GM12878 (cell line): ENCODE measurements around the gene PARP11. TPM values are rescaled to one million over a fixed set of nuclear protein-coding genes. Genes with fewer than 3 reads are reported as not detected.

Experiments used
- ATAC-seq: fragments of 200-7000 bp; cut with Tn5 transposase; 3 replicates; pipeline ENCODE4 v1.9.1; 2020; ENCODE audit warnings: mild to moderate bottlenecking, moderate library complexity
- BruUV-seq: library from RNA; stranded (reverse); fragments of 400-500 nt; replicated peaks from 2 replicates; lab custom pipeline; 2021; lab: Mats Ljungman, UMichigan
- CTCF ChIA-PET: fragments of 300-600 bp; sonication (Branson Sonifier 250); formaldehyde crosslinking; extraction: SDS; loops from one replicate; lab custom pipeline; 2021; ENCODE audit warnings: inconsistent platforms; lab: Yijun Ruan, JAX
- POLR2A ChIA-PET: fragments of 350-600 bp; formaldehyde crosslinking; extraction: SDS; loops from one replicate; lab custom pipeline; 2021; ENCODE audit warnings: inconsistent platforms; lab: Charles Lee
- RAD21 ChIA-PET: fragments of 300-600 bp; sonication (Branson Sonifier 250); formaldehyde crosslinking; loops from one replicate; lab custom pipeline; 2023; ENCODE audit warnings: antibody characterized with exemption; ENCODE audit not compliant: unreplicated experiment; lab: Charles Lee
- SMC1A ChIA-PET: fragments of 300-600 bp; sonication (Branson Sonifier 250); formaldehyde crosslinking; loops from one replicate; lab custom pipeline; 2023; ENCODE audit not compliant: unreplicated experiment, uncharacterized antibody; lab: Charles Lee
- DNase-seq: peaks from one replicate; pipeline ENCODE4 v3.0.0-alpha.2; 2011; ENCODE audit warnings: low read depth, low spot score
- FAIRE-seq: peaks from 3 replicates; lab custom pipeline; 2011; peaks lifted over from hg19 to GRCh38; lab: Jason Lieb, UNC
- H2AFZ ChIP-seq: 2 replicates; pipeline ENCODE4 v1.6.0; 2011; ENCODE audit warnings: low read depth, low read length, control low read depth; ENCODE audit not compliant: control insufficient read depth
- H3K27ac ChIP-seq: 2 replicates; pipeline ENCODE4 v1.5.1; 2011; ENCODE audit warnings: control low read depth; ENCODE audit not compliant: control insufficient read depth, insufficient read depth
- H3K27me3 ChIP-seq, 2 experiments: replicated peaks in 1 of 2; 2 replicates each; pipeline versions ENCODE4 v1.6.0 to v1.6.1; 2011; ENCODE audit warnings: low read length in 1 of 2; ENCODE audit not compliant: control insufficient read depth in 2 of 2, insufficient read depth in 2 of 2
- H3K36me3 ChIP-seq, 2 experiments: 2 replicates each; pipeline ENCODE4 v1.5.1; 2011; ENCODE audit warnings: low read length in 1 of 2; ENCODE audit not compliant: control insufficient read depth in 2 of 2, insufficient read depth in 2 of 2
- H3K4me1 ChIP-seq: 2 replicates; pipeline ENCODE4 v1.6.1; 2011; ENCODE audit warnings: mild to moderate bottlenecking, low read length, moderate library complexity, mixed read lengths; ENCODE audit not compliant: control insufficient read depth, insufficient read depth
- H3K4me2 ChIP-seq: 2 replicates; pipeline ENCODE4 v1.6.0; 2011; ENCODE audit warnings: control low read depth; ENCODE audit not compliant: control insufficient read depth, insufficient read depth
- H3K4me3 ChIP-seq: fragments of 200-600 bp; sonication (generic); 2 replicates; pipeline ENCODE4 v1.5.1; 2016
- H3K79me2 ChIP-seq: 2 replicates; pipeline ENCODE4 v1.6.0; 2011; ENCODE audit warnings: low read length; ENCODE audit not compliant: control insufficient read depth, insufficient read depth
- H3K9ac ChIP-seq: 2 replicates; pipeline ENCODE4 v1.8.0; 2011; ENCODE audit warnings: low read length, control low read depth, mixed read lengths; ENCODE audit not compliant: control insufficient read depth, insufficient read depth
- H3K9me3 ChIP-seq: replicated peaks from 3 replicates; pipeline ENCODE4 v1.5.1; 2011; ENCODE audit warnings: mild to moderate bottlenecking, low read length; ENCODE audit not compliant: control insufficient read depth, insufficient read depth
- H4K20me1 ChIP-seq: 2 replicates; pipeline ENCODE4 v1.6.0; 2011; ENCODE audit not compliant: control insufficient read depth, insufficient read depth
- CHD1 ChIP-seq: IDR thresholded peaks from 2 replicates; pipeline ENCODE4 v1.6.1; 2012; ENCODE audit warnings: low read depth, low read length, improper control_type of control experiment
- CREB1 ChIP-seq: IDR thresholded peaks from 2 replicates; pipeline ENCODE4 v1.6.1; 2012; ENCODE audit warnings: low read depth, mild to moderate bottlenecking, inconsistent platforms
- EED ChIP-seq: sonication (generic); IDR thresholded peaks from 2 replicates; pipeline ENCODE4 v1.6.1; 2016; ENCODE audit warnings: antibody characterized with exemption, low read depth
- EP300 ChIP-seq, 2 experiments: fragments of 150-350 bp in 1 of 2; IDR thresholded peaks; 2 replicates each; pipeline ENCODE4 v1.6.1; 2011 to 2012; ENCODE audit warnings: low read depth in 2 of 2, low read length in 2 of 2, borderline replicate concordance in 1 of 2, improper control_type of control experiment in 1 of 2, inconsistent platforms in 1 of 2; ENCODE audit not compliant: control insufficient read depth in 1 of 2
- HDAC6 ChIP-seq: fragments of 200-600 bp; sonication (generic); IDR thresholded peaks from one replicate; pipeline ENCODE4 v1.8.0; 2017; ENCODE audit warnings: antibody characterized with exemption; ENCODE audit not compliant: unreplicated experiment
- MTA2 ChIP-seq: fragments of 450-650 bp; IDR thresholded peaks from 2 replicates; pipeline ENCODE4 v1.6.1; 2016; ENCODE audit warnings: low read depth, mild to moderate bottlenecking, moderate library complexity
- NR2C2 ChIP-seq: IDR thresholded peaks from 2 replicates; pipeline ENCODE4 v1.6.1; 2011; ENCODE audit warnings: borderline replicate concordance, low read depth; ENCODE audit not compliant: control insufficient read depth, insufficient read length
- PML ChIP-seq: IDR thresholded peaks from 2 replicates; pipeline ENCODE4 v1.6.1; 2012; ENCODE audit warnings: low read length, inconsistent platforms
- RAD51 ChIP-seq: fragments of 450-650 bp; IDR thresholded peaks from 2 replicates; pipeline ENCODE4 v1.6.1; 2016; ENCODE audit warnings: moderate library complexity, mild to moderate bottlenecking, inconsistent platforms
- RFX5 ChIP-seq: IDR thresholded peaks from 2 replicates; pipeline ENCODE4 v1.6.1; 2011; ENCODE audit warnings: low read depth, low read length, improper control_type of control experiment
- SIX5 ChIP-seq: IDR thresholded peaks from 2 replicates; pipeline ENCODE4 v1.6.1; 2011; ENCODE audit warnings: mild to moderate bottlenecking, low read depth, low read length, moderate library complexity; ENCODE audit not compliant: severe bottlenecking
- SMAD5 ChIP-seq: IDR thresholded peaks from 2 replicates; pipeline ENCODE4 v1.6.1; 2016; ENCODE audit warnings: antibody characterized with exemption, low read depth
- SP1 ChIP-seq: IDR thresholded peaks from one replicate; pipeline ENCODE4 v1.6.1; 2011; ENCODE audit warnings: low read depth, low read length
- STAT1 ChIP-seq: fragments of 450-650 bp; conservative IDR thresholded peaks from 2 replicates; pipeline ENCODE4 v1.6.1; 2014; ENCODE audit warnings: antibody characterized with exemption, mild to moderate bottlenecking
- STAT3 ChIP-seq: IDR thresholded peaks from 2 replicates; pipeline ENCODE4 v1.6.1; 2011; ENCODE audit warnings: low read depth, low read length, improper control_type of control experiment
- TCF3 ChIP-seq: IDR thresholded peaks from 2 replicates; pipeline ENCODE4 v1.6.1; 2012; ENCODE audit warnings: low read depth, mild to moderate bottlenecking, low read length, borderline replicate concordance; ENCODE audit not compliant: insufficient read depth
- YY1 ChIP-seq: IDR thresholded peaks from 2 replicates; pipeline ENCODE4 v1.6.1; 2011; ENCODE audit warnings: low read depth, mild to moderate bottlenecking, low read length
- ZNF217 ChIP-seq: fragments of 450-650 bp; IDR thresholded peaks from 2 replicates; pipeline ENCODE4 v1.6.1; 2017; ENCODE audit warnings: antibody characterized with exemption, mild to moderate bottlenecking
- WGBS: methylation state at CpG from one replicate; pipeline ENCODE4 v1.1.6; 2016; ENCODE audit warnings: low lambda C conversion rate; ENCODE audit not compliant: insufficient replicate concordance, insufficient coverage; ENCODE audit errors: missing lambda C conversion rate; 5-methylcytosine and 5-hydroxymethylcytosine counted together
- in situ Hi-C: fragments of 300-500 bp; cut with MboI; formaldehyde crosslinking; loops from 9 replicates; pipeline ENCODE4 v1.14.3; 2018; ENCODE audit warnings: mixed read lengths
- intact Hi-C: fragments of 100-400 bp; cut with micrococcal nuclease; formaldehyde crosslinking; loops from one replicate; pipeline ENCODE4 v1.14.2; 2022; ENCODE audit not compliant: unreplicated experiment
- polyA plus RNA-seq, 11 experiments: library from polyadenylated mRNA; depleted of rRNA in 4 of 11; unstranded in 6 of 11; stranded (reverse) in 5 of 11; fragments of >200 nt; fragmentation: Nextera tagmentation in 4 of 11; fragmentation: Illumina TruSeq in 1 of 11; extraction: Ambion mirVana in 4 of 11; extraction: Trizol in 1 of 11; gene quantifications; 1 replicate in 1 of 11; 2 replicates in 10 of 11; pipeline versions ENCODE4 v1.2.1 to v1.2.3, GENCODE V29; 2011 to 2016; ENCODE audit warnings: inconsistent platforms in 2 of 11, missing spikeins in 2 of 11, low read depth in 1 of 11
- total RNA-seq, 4 experiments: library from RNA; depleted of rRNA in 3 of 4; stranded (reverse); fragments of >200 nt in 3 of 4; fragmentation: Illumina TruSeq in 1 of 4; extraction: Trizol in 1 of 4; gene quantifications; 2 replicates each; pipeline versions ENCODE4 v1.2.1 to v1.2.3, GENCODE V29; 2013 to 2021
- TF ChIP-seq, protein P1 (sequence below): fragments of 450-650 bp; IDR thresholded peaks from 2 replicates; pipeline ENCODE4 v1.6.1; 2014; ENCODE audit warnings: mild to moderate bottlenecking

PARP11 gene
- total and polyA plus RNA-seq, 10 of the 15 experiments (the other 5 are each of a cell fraction or from before 2014, with no cell fraction given) = 3.0 to 14.1 (median 6.3) TPM

DNA sequence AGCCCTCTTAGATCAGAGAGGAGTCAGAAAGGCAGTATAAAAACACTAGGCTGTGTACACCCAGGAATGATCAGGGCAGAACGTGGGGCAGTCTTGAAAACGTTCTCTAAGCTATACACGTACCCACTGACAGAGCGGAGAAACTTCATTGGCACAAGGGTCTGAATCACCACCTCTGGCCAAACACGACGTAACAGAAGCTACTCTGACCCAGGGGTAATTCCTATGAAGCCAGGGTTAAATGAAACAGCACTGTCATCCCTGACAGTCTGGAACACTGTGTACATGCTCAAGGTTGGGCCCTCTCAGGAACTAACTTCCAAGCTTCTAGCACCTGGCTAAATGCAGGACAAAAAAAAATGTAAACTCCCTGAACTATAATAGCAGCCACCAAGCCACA lies 38.4 kb downstream of the PARP11 start:
- no peak for ATAC-seq
- POLR2A ChIA-PET = interaction anchor here (0.6 kb wide), 2 partner anchors 11 to 829 kb away, joined by 3 to 4 read pairs; no protein-coding TSS in a partner anchor
- intact Hi-C loops = no loop called here

DNA sequence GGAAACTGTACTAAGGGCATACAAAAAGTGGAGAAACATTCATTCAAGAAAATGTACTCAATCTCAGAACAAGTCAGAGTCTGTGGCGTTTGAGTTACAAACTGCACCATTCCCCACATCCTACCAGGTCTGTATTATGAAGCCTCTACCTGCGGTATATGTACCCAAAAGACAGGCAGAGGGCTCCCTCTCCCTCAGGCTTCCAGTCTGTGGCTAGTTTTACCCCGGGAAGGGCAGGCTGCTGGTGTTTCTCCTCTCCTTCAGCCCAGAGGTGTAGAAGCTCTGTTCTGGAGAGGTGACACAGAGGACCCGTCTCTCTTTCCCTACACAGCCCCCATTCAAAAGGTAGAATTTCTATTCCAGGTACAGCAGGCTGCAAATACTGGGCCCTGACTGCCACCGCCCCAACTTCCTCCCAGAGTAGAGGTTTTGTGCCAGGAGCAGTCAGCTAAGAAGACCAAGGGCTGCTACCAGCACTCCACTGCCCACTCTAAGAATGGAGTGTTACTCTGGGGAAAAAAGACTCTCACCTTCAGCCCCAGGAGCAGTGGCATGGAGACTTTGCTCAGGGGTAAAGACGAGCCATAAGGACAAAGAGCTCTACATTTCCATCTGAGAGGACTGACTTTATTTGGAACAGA lies 39.4 kb downstream of the PARP11 start:
- H3K4me3 ChIP-seq = no peak overlapping the region
- no peak for ATAC-seq
- no TSS peak for BruUV-seq
- H2AFZ ChIP-seq = no peak overlapping the region
- H3K4me1 ChIP-seq = peaks cover 11% of the 10 kb centered on the region; the same call in 1 of the 2 replicates
- H3K36me3 ChIP-seq = no peaks in the 10 kb centered on the region
- SMC1A ChIA-PET = interaction anchor here (0.7 to 1.1 kb wide), 2 partner anchors 88 to 233 kb away, joined by 3 to 5 read pairs; no protein-coding TSS in a partner anchor
- H3K9ac ChIP-seq = no peak overlapping the region
- no peaks in the 10 kb centered on the region for H3K27me3 ChIP-seq
- H4K20me1 ChIP-seq = no peaks in the 10 kb centered on the region
- FAIRE-seq = no peak
- no peaks in the 10 kb centered on the region for H3K9me3 ChIP-seq
- no peak overlapping the region for H3K27ac ChIP-seq
- WGBS = 40% methylated on average over 6 of the region's 6 CpGs
- no peak for DNase-seq
- no peak overlapping the region for H3K4me2 ChIP-seq
- CTCF ChIA-PET = interaction anchor here (0.9 to 1.8 kb wide), 2 partner anchors 10 to 534 kb away, joined by 3 to 7 read pairs; no protein-coding TSS in a partner anchor
- H3K79me2 ChIP-seq = no peaks in the 10 kb centered on the region
- RAD21 ChIA-PET = no interaction called here
- POLR2A ChIA-PET = interaction anchor here (1.1 kb wide), 1 partner anchor 304 kb away, joined by 3 read pairs; no protein-coding TSS in a partner anchor
- in situ Hi-C loops (no loop called here), intact Hi-C loops (no loop called here)
- no peak for TF ChIP-seq SP1
- TF ChIP-seq MTA2 = no peak
- no peak for TF ChIP-seq CHD1
- TF ChIP-seq NR2C2 = no peak
- TF ChIP-seq RFX5 = no peak
- TF ChIP-seq STAT3 = no peak
- TF ChIP-seq SIX5 = no peak
- no peak for TF ChIP-seq CREB1
- TF ChIP-seq, protein P1, sequence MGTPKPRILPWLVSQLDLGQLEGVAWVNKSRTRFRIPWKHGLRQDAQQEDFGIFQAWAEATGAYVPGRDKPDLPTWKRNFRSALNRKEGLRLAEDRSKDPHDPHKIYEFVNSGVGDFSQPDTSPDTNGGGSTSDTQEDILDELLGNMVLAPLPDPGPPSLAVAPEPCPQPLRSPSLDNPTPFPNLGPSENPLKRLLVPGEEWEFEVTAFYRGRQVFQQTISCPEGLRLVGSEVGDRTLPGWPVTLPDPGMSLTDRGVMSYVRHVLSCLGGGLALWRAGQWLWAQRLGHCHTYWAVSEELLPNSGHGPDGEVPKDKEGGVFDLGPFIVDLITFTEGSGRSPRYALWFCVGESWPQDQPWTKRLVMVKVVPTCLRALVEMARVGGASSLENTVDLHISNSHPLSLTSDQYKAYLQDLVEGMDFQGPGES = no peak
- TF ChIP-seq EP300 (IDR thresholded peaks at IDR 0.05; ENCODE audit: borderline replicate concordance in 1 of 2, control insufficient read depth in 1 of 2, low read depth in 2 of 2, low read length in 2 of 2) = no peak
- no peak for TF ChIP-seq STAT1
- TF ChIP-seq TCF3 = no peak
- TF ChIP-seq RAD51 = no peak

More for the DNA sequence above, 38.4 kb downstream of the PARP11 start:
- in situ Hi-C loops = no loop called here
- H3K27ac ChIP-seq = no peak overlapping the region
- 75% methylated on average over 6 of the region's 6 CpGs for WGBS
- H3K79me2 ChIP-seq = no peaks in the 10 kb centered on the region
- no TSS peak for BruUV-seq
- no peaks in the 10 kb centered on the region for H3K9me3 ChIP-seq
- RAD21 ChIA-PET = interaction anchor here (1.2 to 1.9 kb wide), 2 partner anchors 31 to 535 kb away, joined by 5 to 6 read pairs; no protein-coding TSS in a partner anchor
- FAIRE-seq = no peak
- H3K4me1 ChIP-seq = peaks cover 11% of the 10 kb centered on the region; the same call in 1 of the 2 replicates
- no peak for DNase-seq
- no peaks in the 10 kb centered on the region for H4K20me1 ChIP-seq
- H3K9ac ChIP-seq = no peak overlapping the region
- TF ChIP-seq PML (no peak), EED (no peak), SMAD5 (no peak), YY1 (no peak), HDAC6 (no peak), ZNF217 (no peak)
- H2AFZ ChIP-seq = no peak overlapping the region
- no peak overlapping the region for H3K4me3 ChIP-seq
- no peak overlapping the region for H3K4me2 ChIP-seq
- H3K27me3 ChIP-seq = no peaks in the 10 kb centered on the region
- SMC1A ChIA-PET = no interaction called here
- CTCF ChIA-PET = interaction anchor here (0.9 to 1.8 kb wide), 7 partner anchors 8 to 535 kb away, joined by 3 to 7 read pairs (median 3); partner anchors contain the start of gene PARP11
- H3K36me3 ChIP-seq = no peaks in the 10 kb centered on the region
